GM12801 (cell line): ENCODE results near the gene TOMT.

ENCODE experiments used
- CTCF ChIP-seq: IDR thresholded peaks from one replicate; pipeline ENCODE4 v1.5.1; 2011; ENCODE audit warnings: control low read depth; ENCODE audit not compliant: insufficient read length; ENCODE audit errors: extremely low read depth

TOMT gene

GRCh38 chr11:72155751-72156150 lies 50.0 kb downstream of the TOMT start:
- no peak for TF ChIP-seq CTCF

- no peak for TF ChIP-seq CTCF
These were observed 51.4 kb downstream of the TOMT start for GRCh38 chr11:72157131-72157530.
